ENCODE measurements around the gene RAB10.

RAB10 gene

GRCh38 chr2:26178746-26179436, 145.0 kb downstream of the RAB10 start:
- no peak for DNase-seq (ENCODE audit: low read depth)

GRCh38 chr2:26179446-26179913, 145.6 kb downstream of the RAB10 start:
- no peak for DNase-seq (ENCODE audit: low read depth)

DNA sequence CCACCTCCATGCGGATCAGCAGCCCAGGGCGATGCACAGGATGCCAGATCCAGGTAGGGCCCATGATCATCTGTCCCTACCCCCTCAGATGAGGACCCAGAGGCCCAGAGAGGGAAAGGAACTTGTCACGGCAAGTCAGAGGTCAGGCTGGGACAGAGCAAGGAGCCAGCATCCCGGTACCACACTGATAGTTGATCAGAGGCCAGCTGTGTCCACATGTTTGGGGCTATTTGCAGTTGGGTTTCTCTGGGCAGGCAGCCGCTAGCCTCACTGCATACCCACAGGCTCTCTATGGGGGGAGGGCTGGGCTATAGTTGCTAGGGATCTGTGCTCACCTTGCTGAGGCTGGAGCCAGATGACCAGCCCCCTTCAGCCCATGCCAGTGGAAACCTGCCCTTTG, 148.6 kb downstream of the RAB10 start:
- no peak for DNase-seq (ENCODE audit: low read depth)

DNA sequence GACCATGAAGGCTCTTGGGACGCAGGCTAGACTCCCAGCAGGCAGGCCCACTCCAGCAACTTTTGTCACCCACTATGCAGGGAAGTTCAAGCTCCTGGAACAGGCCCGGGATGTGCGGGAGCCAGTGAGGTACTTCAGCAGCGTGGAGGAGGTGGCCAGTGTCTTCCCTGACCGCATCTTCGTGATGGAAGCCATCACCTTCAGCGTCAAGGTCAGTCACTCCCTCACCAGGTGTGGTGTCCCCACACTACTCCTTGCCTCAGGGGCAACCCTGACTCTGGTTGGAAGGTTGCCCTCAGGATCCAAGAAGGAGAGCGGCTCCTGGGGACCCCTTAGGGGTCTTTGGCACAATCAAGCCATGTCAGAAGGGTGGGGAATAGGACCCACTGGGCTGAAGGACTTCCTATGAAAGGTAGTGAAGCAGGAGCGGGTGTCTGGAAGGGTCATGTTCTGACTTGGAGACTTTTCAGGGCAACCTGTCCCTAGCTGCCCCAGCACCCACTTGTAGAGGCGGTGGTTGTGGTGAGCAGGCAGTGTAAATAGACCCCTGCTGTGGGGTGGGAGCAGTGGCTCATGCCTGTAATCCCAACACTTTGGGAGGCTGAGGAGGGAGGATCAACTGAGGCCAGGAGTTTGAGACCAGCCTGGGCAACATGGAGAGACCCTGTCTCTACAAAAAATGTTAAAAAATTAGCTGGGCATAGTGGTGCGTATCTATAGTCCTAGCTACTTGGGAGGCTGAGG, 149.2 kb downstream of the RAB10 start:
- DNase-seq (ENCODE audit: low read depth), result no peak

DNA sequence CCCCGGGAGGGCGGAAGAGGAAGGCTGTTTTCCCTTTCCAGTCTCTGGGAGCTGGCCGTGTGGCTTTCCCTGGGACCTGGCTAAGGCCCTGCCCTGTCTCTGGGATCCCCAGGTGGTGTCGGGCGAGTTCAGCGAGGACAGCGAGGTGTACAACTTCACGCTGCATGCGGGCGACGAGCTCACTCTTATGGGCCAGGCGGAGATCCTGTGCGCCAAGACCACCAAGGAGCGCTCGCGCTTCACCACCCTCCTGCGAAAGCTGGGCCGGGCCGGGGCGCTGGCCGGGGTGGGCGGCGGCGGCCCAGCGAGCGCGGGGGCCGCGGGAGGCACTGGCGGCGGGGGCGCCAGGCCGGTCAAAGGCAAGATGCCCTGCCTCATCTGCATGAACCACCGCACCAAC, 150.2 kb downstream of the RAB10 start:
- no peak for DNase-seq (ENCODE audit: low read depth)

DNA sequence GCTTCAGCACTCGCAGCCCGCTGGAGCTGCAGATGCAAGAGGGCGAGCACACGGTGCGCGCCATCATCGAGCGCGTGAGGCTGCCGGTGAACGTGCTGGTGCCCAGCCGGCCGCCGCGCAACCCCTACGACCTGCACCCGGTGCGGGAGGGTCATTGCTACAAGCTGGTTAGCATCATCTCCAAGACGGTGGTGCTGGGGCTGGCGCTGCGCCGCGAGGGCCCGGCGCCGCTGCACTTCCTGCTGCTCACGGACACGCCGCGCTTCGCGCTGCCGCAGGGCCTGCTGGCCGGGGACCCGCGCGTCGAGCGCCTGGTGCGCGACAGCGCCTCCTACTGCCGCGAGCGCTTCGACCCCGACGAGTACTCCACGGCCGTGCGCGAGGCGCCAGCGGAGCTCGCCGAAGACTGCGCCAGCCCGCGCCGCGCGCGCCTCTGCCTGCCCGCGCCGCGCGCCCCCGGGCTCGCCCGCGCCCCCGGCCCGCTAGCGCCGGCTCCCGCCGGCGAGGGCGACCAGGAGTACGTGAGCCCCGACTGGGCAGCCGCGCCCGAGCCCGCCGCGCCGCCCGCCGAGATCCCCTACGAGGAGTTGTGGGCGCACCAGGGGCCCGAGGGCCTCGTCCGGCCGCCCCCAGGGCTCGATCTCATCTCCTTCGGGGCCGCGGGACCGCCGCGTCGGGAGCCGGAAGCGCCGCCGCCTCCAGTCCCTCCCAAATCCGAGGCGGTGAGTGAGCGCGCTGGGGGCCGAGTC, 150.8 kb downstream of the RAB10 start:
- DNase-seq (ENCODE audit: low read depth), result peak; percentile 78

GRCh38 chr2:26185304-26185928, 151.5 kb downstream of the RAB10 start:
- no peak for DNase-seq (ENCODE audit: low read depth)

- DNase-seq (ENCODE audit: low read depth), result no peak
These were observed 152.3 kb downstream of the RAB10 start for GRCh38 chr2:26185954-26186770.
